ENCODE data around the gene ACSL1. TPM values are rescaled to one million over a fixed set of nuclear protein-coding genes. Genes with fewer than 3 reads are reported as not detected.

Gene ACSL1
- total and polyA plus RNA-seq, 12 donors: 6.2 to 113 (median 67.7) TPM

DNA sequence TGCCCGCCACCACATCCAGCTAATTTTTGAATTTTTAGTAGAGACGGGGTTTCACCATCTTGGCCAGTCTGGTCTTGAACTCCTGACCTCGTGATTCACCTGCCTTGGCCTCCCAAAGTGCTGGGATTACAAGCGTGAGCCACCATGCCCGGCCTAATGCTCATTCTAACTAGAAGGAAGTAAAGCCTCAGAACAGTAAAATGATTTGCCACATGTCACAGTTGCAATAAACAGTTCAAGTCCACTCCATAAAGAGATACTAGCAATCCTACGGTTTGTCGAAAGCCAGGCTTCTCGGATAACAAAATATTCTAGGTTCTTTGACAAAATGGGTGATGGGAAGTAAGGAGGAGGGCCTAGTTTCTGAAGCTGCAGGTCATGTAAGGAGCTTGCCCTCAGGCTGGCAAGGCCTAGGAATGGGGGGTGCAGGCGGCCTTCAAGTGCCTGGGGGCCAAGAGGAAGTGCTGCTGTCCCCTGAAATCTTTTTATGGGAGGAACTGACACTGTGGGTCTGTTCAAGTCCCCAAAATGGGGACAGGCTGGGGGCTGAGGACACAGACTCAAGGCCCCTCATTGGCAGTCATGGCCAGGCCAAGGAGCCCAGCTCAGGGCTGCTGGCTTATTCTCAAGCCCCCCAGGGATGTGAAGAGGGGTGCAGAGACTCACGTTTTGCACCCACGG lies 31.8 kb upstream of the ACSL1 start:
- TF ChIP-seq, protein P1, sequence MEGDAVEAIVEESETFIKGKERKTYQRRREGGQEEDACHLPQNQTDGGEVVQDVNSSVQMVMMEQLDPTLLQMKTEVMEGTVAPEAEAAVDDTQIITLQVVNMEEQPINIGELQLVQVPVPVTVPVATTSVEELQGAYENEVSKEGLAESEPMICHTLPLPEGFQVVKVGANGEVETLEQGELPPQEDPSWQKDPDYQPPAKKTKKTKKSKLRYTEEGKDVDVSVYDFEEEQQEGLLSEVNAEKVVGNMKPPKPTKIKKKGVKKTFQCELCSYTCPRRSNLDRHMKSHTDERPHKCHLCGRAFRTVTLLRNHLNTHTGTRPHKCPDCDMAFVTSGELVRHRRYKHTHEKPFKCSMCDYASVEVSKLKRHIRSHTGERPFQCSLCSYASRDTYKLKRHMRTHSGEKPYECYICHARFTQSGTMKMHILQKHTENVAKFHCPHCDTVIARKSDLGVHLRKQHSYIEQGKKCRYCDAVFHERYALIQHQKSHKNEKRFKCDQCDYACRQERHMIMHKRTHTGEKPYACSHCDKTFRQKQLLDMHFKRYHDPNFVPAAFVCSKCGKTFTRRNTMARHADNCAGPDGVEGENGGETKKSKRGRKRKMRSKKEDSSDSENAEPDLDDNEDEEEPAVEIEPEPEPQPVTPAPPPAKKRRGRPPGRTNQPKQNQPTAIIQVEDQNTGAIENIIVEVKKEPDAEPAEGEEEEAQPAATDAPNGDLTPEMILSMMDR (IDR thresholded peaks at IDR 0.05): no peak
- no peak for TF ChIP-seq POLR2A (IDR thresholded peaks at IDR 0.05)
- H3K27me3 ChIP-seq: no peaks in the 10 kb centered on the region
- no peak overlapping the region for H3K4me3 ChIP-seq
- peak overlapping the region in 1 of 5 donors; percentile 16 for H3K27ac ChIP-seq
- DNase-seq: no peak
- no peaks in the 10 kb centered on the region for H3K9me3 ChIP-seq (replicated peaks in 1 of 3)
- 77 to 79% (median 78%) methylated on average over 11 of the region's 11 CpGs for WGBS, 4 donors
- H3K36me3 ChIP-seq (replicated peaks in 1 of 2): no peaks in the 10 kb centered on the region
- intact Hi-C loops (cut with DNase I): no loop called here
- H3K4me1 ChIP-seq (replicated peaks in 1 of 2): no peaks in the 10 kb centered on the region

DNA sequence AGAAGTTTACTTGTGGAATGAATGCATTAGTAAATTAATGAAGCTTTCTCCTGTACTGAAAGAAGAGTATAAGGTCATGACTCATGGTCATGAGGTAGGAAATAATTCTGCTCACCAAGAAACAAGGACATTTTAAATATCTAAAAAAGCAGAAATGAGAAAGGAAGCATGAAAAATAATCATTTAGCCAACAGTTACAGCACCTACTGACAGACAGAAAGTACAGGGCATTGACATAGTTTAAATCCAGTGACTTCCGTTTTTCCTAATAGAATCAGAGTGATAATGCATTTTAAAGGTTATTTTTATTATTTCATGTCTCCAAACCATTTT lies 30.5 kb upstream of the ACSL1 start:
- intact Hi-C loops (cut with DNase I): no loop called here
- TF ChIP-seq, protein P1 (IDR thresholded peaks at IDR 0.05): no peak
- no peak for TF ChIP-seq POLR2A (IDR thresholded peaks at IDR 0.05)
- WGBS, 4 donors: 27 to 42% (median 36%) methylated on average over 1 of the region's 1 CpG
- Histone ChIP-seq H3K4me3 (no peak overlapping the region), H3K27me3 (no peaks in the 10 kb centered on the region), H3K9me3 (replicated peaks in 1 of 3) (no peaks in the 10 kb centered on the region), H3K4me1 (replicated peaks in 1 of 2) (no peaks in the 10 kb centered on the region), H3K27ac (peak overlapping the region in 2 of 5 donors; percentile 37 to 45), H3K36me3 (replicated peaks in 1 of 2) (no peaks in the 10 kb centered on the region)
- DNase-seq: no peak

DNA sequence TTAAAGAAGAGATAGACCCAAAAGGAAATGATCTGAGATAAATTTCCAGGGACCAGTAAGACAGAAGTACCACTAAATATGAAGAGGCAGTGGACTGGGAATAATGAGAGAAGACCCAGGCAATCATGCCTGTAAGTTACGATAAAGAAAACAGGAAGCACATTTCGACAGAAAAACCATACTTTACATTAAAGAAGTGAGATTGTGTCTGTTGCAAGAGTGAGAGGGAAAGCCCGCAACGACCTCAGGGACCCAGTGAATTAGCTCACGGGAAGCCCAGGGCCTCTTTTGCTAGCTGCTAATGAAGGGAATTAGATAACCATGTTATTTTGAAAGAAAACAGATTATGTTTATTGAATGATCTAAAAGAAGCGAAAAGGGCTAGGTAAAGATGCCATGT lies 28.9 kb upstream of the ACSL1 start:
- H3K27ac ChIP-seq: peak overlapping the region in 2 of 5 donors; percentile 10 to 72
- WGBS, 4 donors: 52 to 65% (median 56%) methylated on average over 6 of the region's 6 CpGs
- no peak for TF ChIP-seq POLR2A (IDR thresholded peaks at IDR 0.05)
- TF ChIP-seq, protein P1 (IDR thresholded peaks at IDR 0.05): no peak

DNA sequence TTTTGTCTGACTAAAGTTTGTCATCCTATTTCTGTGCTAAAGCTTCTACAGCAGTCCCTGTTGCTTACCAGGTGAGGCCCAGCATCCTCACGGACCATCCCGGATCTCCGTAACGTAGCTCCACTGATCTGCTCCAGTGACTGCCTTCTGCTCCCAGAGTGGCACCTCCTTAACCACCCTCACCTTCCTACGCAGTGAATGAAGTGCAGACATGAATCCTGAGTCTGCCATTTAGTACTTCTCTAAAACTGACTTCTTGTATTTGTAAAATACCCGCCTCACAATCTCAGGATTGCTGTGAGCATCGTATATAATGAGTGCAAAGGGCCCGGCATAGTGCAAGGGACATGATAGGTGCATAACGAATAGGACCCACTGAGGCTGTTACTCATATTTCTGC lies 27.7 kb upstream of the ACSL1 start:
- TF ChIP-seq POLR2A (IDR thresholded peaks at IDR 0.05): no peak
- TF ChIP-seq, protein P1 (IDR thresholded peaks at IDR 0.05): no peak
- no peaks in the 10 kb centered on the region for H3K27me3 ChIP-seq
- H3K4me3 ChIP-seq: no peak overlapping the region
- H3K27ac ChIP-seq: no peak overlapping the region
- no peaks in the 10 kb centered on the region for H3K9me3 ChIP-seq (replicated peaks in 1 of 3)
- H3K36me3 ChIP-seq (replicated peaks in 1 of 2): no peaks in the 10 kb centered on the region
- no peaks in the 10 kb centered on the region for H3K4me1 ChIP-seq (replicated peaks in 1 of 2)
- intact Hi-C loops (cut with DNase I): no loop called here
- WGBS, 4 donors: 77 to 89% (median 84%) methylated on average over 9 of the region's 9 CpGs
- DNase-seq: no peak

More for the DNA sequence above, 28.9 kb upstream of the ACSL1 start:
- Histone ChIP-seq H3K9me3 (replicated peaks in 1 of 3) (no peaks in the 10 kb centered on the region), H3K36me3 (replicated peaks in 1 of 2) (no peaks in the 10 kb centered on the region), H3K27me3 (no peaks in the 10 kb centered on the region), H3K4me1 (replicated peaks in 1 of 2) (no peaks in the 10 kb centered on the region), H3K4me3 (no peak overlapping the region)
- intact Hi-C loops (cut with DNase I): no loop called here
- DNase-seq: peak in 3 of 7 donors; percentile 16 to 61 (median 27)
